Fibroblast of mammary gland (primary cell): ENCODE results near the gene SLC24A3.
A peak's percentile ranks its signal among the peaks of the same experiment; 100 is the strongest.

Source experiments
- DNase-seq: peaks from one replicate; pipeline ENCODE4 v3.0.0-alpha.2; 2010; ENCODE audit warnings: low read depth
- H3K4me3 ChIP-seq: 2 replicates; pipeline ENCODE4 v1.5.1; 2011; ENCODE audit warnings: low read depth, mild to moderate bottlenecking, low read length, moderate library complexity; ENCODE audit not compliant: control insufficient read depth
- TF ChIP-seq, protein P1 (sequence below): conservative IDR thresholded peaks from 2 replicates; pipeline ENCODE4 v1.5.1; 2011; ENCODE audit warnings: low read depth, low read length, inconsistent platforms; ENCODE audit not compliant: control insufficient read depth, insufficient read depth

The SLC24A3 gene

GRCh38 chr20:19616620-19617019 is 404.2 kb downstream of the SLC24A3 start:
- DNase-seq: no peak
- TF ChIP-seq, protein P1, sequence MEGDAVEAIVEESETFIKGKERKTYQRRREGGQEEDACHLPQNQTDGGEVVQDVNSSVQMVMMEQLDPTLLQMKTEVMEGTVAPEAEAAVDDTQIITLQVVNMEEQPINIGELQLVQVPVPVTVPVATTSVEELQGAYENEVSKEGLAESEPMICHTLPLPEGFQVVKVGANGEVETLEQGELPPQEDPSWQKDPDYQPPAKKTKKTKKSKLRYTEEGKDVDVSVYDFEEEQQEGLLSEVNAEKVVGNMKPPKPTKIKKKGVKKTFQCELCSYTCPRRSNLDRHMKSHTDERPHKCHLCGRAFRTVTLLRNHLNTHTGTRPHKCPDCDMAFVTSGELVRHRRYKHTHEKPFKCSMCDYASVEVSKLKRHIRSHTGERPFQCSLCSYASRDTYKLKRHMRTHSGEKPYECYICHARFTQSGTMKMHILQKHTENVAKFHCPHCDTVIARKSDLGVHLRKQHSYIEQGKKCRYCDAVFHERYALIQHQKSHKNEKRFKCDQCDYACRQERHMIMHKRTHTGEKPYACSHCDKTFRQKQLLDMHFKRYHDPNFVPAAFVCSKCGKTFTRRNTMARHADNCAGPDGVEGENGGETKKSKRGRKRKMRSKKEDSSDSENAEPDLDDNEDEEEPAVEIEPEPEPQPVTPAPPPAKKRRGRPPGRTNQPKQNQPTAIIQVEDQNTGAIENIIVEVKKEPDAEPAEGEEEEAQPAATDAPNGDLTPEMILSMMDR: no peak
- H3K4me3 ChIP-seq: no peak overlapping the region

GRCh38 chr20:19617256-19617655 is 404.8 kb downstream of the SLC24A3 start:
- no peak for DNase-seq
- TF ChIP-seq, protein P1: no peak
- H3K4me3 ChIP-seq: no peak overlapping the region

- no peak overlapping the region for H3K4me3 ChIP-seq
- no peak for DNase-seq
- TF ChIP-seq, protein P1: no peak
These were observed 406.3 kb downstream of the SLC24A3 start for GRCh38 chr20:19618711-19619110.

- TF ChIP-seq, protein P1: no peak
- no peak overlapping the region for H3K4me3 ChIP-seq
- DNase-seq: no peak
These were observed 407.5 kb downstream of the SLC24A3 start for GRCh38 chr20:19619904-19620430.

GRCh38 chr20:19620446-19620845 is 408.0 kb downstream of the SLC24A3 start:
- TF ChIP-seq, protein P1: no peak
- H3K4me3 ChIP-seq: no peak overlapping the region
- DNase-seq: no peak

DNA sequence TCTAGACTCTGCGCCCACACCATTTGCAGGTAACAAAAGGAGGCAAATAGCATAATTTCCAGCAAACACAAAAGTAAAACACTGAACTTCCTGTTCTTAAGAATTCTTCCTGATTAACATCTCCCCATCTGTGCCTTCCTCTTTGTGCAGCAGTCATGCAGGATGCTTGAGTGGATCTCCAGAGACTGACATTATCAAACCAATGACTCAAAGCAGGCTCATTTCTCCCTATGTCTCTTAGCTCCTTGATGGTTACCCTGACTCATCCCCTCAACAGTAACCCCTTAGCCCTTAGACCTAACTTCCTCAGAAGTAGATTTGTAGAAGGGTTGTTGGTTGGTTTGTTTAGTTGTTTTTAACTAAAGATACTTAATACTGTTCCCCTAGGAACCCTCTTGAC is 408.6 kb downstream of the SLC24A3 start:
- DNase-seq: peak; percentile 44
- TF ChIP-seq, protein P1: no peak
- no peak overlapping the region for H3K4me3 ChIP-seq

- TF ChIP-seq, protein P1: no peak
- DNase-seq: no peak
- H3K4me3 ChIP-seq: no peak overlapping the region
These were observed 412.0 kb downstream of the SLC24A3 start for GRCh38 chr20:19624221-19624965.
